ENCODE measurements around the gene FUS. TPM values are rescaled to one million over a fixed set of nuclear protein-coding genes. Genes with fewer than 3 reads are reported as not detected.

FUS gene
- total and polyA plus RNA-seq, 2 of the 8 experiments (the other 6 are each of a cell fraction or from before 2014, with no cell fraction given) = 484 to 685 TPM

DNA sequence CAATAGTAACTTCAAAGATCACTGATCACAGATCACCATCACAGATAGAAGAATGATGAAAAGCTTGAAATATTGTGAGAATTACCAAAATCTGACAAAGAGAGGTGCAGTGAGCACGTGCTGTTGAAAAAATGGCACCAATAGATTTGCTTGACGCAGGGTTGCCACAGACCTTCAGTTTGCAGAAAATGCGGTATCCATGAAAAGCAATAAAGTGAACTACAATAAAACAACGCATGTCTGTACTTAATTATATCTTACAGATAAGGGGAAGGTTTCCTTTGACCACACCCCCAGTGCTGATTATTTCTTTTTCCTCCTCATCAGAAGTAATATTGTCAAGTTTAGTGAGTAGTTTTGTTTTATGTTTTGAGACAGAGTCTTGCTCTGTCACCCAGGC is 58.1 kb downstream of the FUS start:
- Histone ChIP-seq H3K79me1 (ENCODE audit: low read depth, low read length) (no peaks in the 10 kb centered on the region), H3K4me3 (ENCODE audit: extremely low read depth in 1 of 4, insufficient read depth in 2 of 4, low read depth in 3 of 4, low read length in 4 of 4) (no peak overlapping the region), H3K27me3 (replicated peaks in 1 of 4; ENCODE audit: control insufficient read depth in 3 of 4, extremely low read depth in 1 of 4, insufficient read depth in 3 of 4, low read length in 3 of 4) (no peaks in the 10 kb centered on the region), H2AK5ac (ENCODE audit: low read depth, low read length) (no peak overlapping the region), H3K18ac (ENCODE audit: extremely low read depth, low read length) (no peak overlapping the region), H2BK20ac (ENCODE audit: low read length) (no peak overlapping the region), H3K23ac (ENCODE audit: insufficient read length) (no peak overlapping the region), H4K8ac (ENCODE audit: extremely low read depth, insufficient read depth, low read length) (no peak overlapping the region), H2BK120ac (replicated peaks; ENCODE audit: low read depth, low read length) (no peak overlapping the region), H3K9ac (replicated peaks in 1 of 4; ENCODE audit: extremely low read depth in 1 of 4, low read depth in 3 of 4, low read length in 3 of 4) (no peak overlapping the region), H3K14ac (ENCODE audit: insufficient read length) (no peak overlapping the region), H3K36me3 (ENCODE audit: control insufficient read depth in 2 of 4, insufficient read depth in 4 of 4, low read length in 3 of 4) (no peaks in the 10 kb centered on the region), H2AFZ (ENCODE audit: low read length) (no peak overlapping the region), H3K4me1 (replicated peaks in 1 of 4; ENCODE audit: control insufficient read depth in 3 of 4, insufficient read depth in 4 of 4, low read length in 3 of 4) (peaks cover 0 to 5% (median under 1%) of the 10 kb centered on the region in 4 experiments; a peak in 1 of 7 replicates), H3K56ac (replicated peaks; ENCODE audit: insufficient read length, low read depth, low read length) (no peak overlapping the region), H2BK12ac (ENCODE audit: low read depth, low read length) (no peak overlapping the region), H4K20me1 (replicated peaks in 1 of 2; ENCODE audit: control insufficient read depth in 1 of 2, insufficient read depth in 2 of 2, low read length in 2 of 2) (no peaks in the 10 kb centered on the region), H3K79me2 (ENCODE audit: control insufficient read depth in 1 of 2, insufficient read depth in 2 of 2, low read length in 2 of 2) (peaks cover 0 to 2% of the 10 kb centered on the region in 2 experiments; a peak in 1 of 4 replicates), H3K4me2 (ENCODE audit: insufficient read depth in 1 of 2, low read depth in 2 of 2, low read length in 2 of 2) (no peak overlapping the region), H2BK15ac (ENCODE audit: low read length) (no peak overlapping the region), H3K4ac (replicated peaks; ENCODE audit: insufficient read length, low read depth, low read length) (no peak overlapping the region), H3K27ac (ENCODE audit: low read depth, low read length) (no peak overlapping the region), H3K23me2 (ENCODE audit: low read depth, low read length) (no peaks in the 10 kb centered on the region), H4K91ac (replicated peaks; ENCODE audit: insufficient read length, low read length) (no peak overlapping the region), H3K9me3 (ENCODE audit: insufficient read depth in 2 of 2, low read depth in 1 of 2, low read length in 1 of 2) (no peaks in the 10 kb centered on the region), H4K5ac (ENCODE audit: insufficient read length, low read depth, low read length) (no peak overlapping the region), H2BK5ac (ENCODE audit: low read depth, low read length) (no peak overlapping the region)
- WGBS, 2 experiments (ENCODE audit: extremely low coverage in 1 of 2, insufficient coverage in 1 of 2, insufficient read length in 1 of 2, insufficient replicate concordance in 2 of 2, low coverage in 1 of 2, low lambda C conversion rate in 2 of 2, missing lambda C conversion rate in 1 of 2) = 85% methylated on average over 4 of the region's 4 CpGs; no CpG with 5 or more reads in 1 of the 2 experiments
- ChIA-PET CTCF (ENCODE audit: partially characterized antibody) (interaction anchor here (1.4 kb wide), 1 partner anchor 35 kb away, joined by 3 read pairs; no protein-coding TSS in a partner anchor), POLR2A (ENCODE audit: partially characterized antibody) (interaction anchor here (1.0 to 1.2 kb wide), 2 partner anchors 14 to 19 kb away, joined by 3 read pairs; no protein-coding TSS in a partner anchor)
- FAIRE-seq (no peak), DNase-seq (ENCODE audit: low read depth in 1 of 2, low spot score in 2 of 2) (no peak)
- no peak for TF ChIP-seq SP1 (IDR thresholded peaks at IDR 0.05; ENCODE audit: low read depth, low read length)
- no peak for TF ChIP-seq CREB1 (IDR thresholded peaks at IDR 0.05)
- TF ChIP-seq CTBP2 (IDR thresholded peaks at IDR 0.05; ENCODE audit: borderline replicate concordance, insufficient read depth, insufficient read length, low read length) = no peak
- no peak for TF ChIP-seq BRCA1 (IDR thresholded peaks at IDR 0.05; ENCODE audit: low read depth, low read length)
- TF ChIP-seq FOSL1 (IDR thresholded peaks at IDR 0.05; ENCODE audit: insufficient read depth, low read depth, low read length) = no peak
